HT-29 (cell line): ENCODE results near the gene TTYH3. TPM values are rescaled to one million over a fixed set of nuclear protein-coding genes. Genes with fewer than 3 reads are reported as not detected.

Source experiments
- DNase-seq: peaks from one replicate; pipeline ENCODE4 v3.0.0-alpha.2; 2015; ENCODE audit warnings: low spot score
- total RNA-seq: library from RNA; depleted of rRNA; stranded (reverse); fragments of >200 nt; shearing (Covaris generic); gene quantifications from 2 replicates; pipeline ENCODE4 v1.2.3, GENCODE V29; 2014

Gene TTYH3
- total RNA-seq, 1 experiment from 2014 or later = 37.1 TPM

GRCh38 chr7:2616387-2617324 lies 15.1 kb upstream of the TTYH3 start:
- DNase-seq = no peak

- DNase-seq = peak; percentile 41
Measured at GRCh38 chr7:2617325-2617905, 14.4 kb upstream of the TTYH3 start.

GRCh38 chr7:2619116-2619515 lies 12.7 kb upstream of the TTYH3 start:
- DNase-seq = no peak

- DNase-seq = no peak
Measured at GRCh38 chr7:2621061-2621828, 10.5 kb upstream of the TTYH3 start.

GRCh38 chr7:2621948-2622640 lies 9.7 kb upstream of the TTYH3 start:
- DNase-seq = no peak

- peak; percentile 34 for DNase-seq
Measured at GRCh38 chr7:2622869-2623697, 8.7 kb upstream of the TTYH3 start.

- no peak for DNase-seq
Measured at GRCh38 chr7:2623698-2624014, 8.1 kb upstream of the TTYH3 start.

- DNase-seq = no peak
Measured at GRCh38 chr7:2624293-2624886, 7.4 kb upstream of the TTYH3 start.

GRCh38 chr7:2626498-2627117 lies 5.2 kb upstream of the TTYH3 start:
- no peak for DNase-seq

- DNase-seq = peak; percentile 54
Measured at GRCh38 chr7:2627258-2628129, 4.3 kb upstream of the TTYH3 start.

- peak; percentile 87 for DNase-seq
Measured at GRCh38 chr7:2628130-2628482, 3.7 kb upstream of the TTYH3 start.

GRCh38 chr7:2628891-2629290 lies 2.9 kb upstream of the TTYH3 start:
- DNase-seq = no peak

GRCh38 chr7:2629746-2630681 lies 1.8 kb upstream of the TTYH3 start:
- DNase-seq = peak; percentile 85

- peak; percentile 64 for DNase-seq
Measured at GRCh38 chr7:2632733-2633537, 1.1 kb downstream of the TTYH3 start.

GRCh38 chr7:2633538-2634266 lies 1.9 kb downstream of the TTYH3 start:
- DNase-seq = no peak
